ENCODE data around the gene SPG21.

DNA sequence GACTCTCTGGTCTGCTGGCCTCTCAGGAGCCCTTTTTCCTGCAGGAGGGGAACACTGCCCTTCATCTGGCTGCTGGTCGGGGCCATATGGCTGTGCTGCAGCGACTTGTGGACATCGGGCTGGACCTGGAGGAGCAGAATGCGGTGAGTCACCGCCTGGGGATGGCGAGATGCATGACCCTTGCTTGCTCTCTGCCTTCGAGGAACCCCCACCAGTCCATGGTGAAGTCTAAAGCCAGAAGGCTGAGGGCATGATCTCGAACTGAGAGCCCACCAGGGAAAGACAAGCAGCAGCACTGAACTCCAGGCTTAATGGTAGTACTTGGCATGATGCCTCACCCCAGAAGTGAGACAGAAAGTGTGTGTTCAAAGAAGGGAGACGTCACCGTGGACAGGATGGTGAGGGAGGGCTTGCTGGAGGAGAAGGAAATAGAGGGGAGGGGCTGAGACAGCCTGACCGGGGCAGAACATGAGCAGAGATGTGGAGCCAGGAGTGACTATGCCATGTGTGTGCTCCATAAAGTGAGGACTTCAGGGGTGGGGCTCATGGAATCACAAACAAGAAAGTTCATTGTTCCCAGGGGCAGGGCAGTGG lies 58.8 kb downstream of the SPG21 start:
- TF ChIP-seq, protein P1, sequence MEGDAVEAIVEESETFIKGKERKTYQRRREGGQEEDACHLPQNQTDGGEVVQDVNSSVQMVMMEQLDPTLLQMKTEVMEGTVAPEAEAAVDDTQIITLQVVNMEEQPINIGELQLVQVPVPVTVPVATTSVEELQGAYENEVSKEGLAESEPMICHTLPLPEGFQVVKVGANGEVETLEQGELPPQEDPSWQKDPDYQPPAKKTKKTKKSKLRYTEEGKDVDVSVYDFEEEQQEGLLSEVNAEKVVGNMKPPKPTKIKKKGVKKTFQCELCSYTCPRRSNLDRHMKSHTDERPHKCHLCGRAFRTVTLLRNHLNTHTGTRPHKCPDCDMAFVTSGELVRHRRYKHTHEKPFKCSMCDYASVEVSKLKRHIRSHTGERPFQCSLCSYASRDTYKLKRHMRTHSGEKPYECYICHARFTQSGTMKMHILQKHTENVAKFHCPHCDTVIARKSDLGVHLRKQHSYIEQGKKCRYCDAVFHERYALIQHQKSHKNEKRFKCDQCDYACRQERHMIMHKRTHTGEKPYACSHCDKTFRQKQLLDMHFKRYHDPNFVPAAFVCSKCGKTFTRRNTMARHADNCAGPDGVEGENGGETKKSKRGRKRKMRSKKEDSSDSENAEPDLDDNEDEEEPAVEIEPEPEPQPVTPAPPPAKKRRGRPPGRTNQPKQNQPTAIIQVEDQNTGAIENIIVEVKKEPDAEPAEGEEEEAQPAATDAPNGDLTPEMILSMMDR (IDR thresholded peaks at IDR 0.05): no peak
- TF ChIP-seq POLR2A (IDR thresholded peaks at IDR 0.05): no peak
